Measurements from ENCODE around the gene GIMAP1. TPM values are rescaled to one million over a fixed set of nuclear protein-coding genes. Genes with fewer than 3 reads are reported as not detected.

The GIMAP1 gene
- total RNA-seq, 1 experiment from 2014 or later = 0.10 TPM

DNA sequence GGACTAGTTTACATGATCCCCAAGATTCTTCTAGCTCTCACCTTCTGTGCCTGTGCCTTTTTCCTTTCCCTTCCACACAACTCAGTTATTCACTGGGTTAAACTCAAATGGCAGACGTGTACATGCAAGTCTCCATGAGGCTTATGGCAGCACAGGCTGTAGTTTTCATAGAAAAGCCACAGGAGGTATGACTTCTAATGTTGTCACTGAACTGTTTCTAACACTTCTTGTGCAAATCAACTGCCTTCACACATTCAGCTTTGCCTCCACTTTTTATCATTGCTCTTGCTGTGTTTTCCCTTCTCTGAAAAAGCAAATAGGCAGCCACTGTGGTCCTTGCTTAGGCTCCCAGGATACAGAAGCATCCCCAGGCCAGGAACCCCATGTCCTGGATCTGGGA lies 15.5 kb downstream of the GIMAP1 start:
- ChIA-PET CTCF (no interaction called here), RAD21 (ENCODE audit: low non-redundant PET in 1 of 2, low total read pairs in 2 of 2, uncharacterized antibody in 2 of 2, unreplicated experiment in 2 of 2) (no interaction called here), POLR2A (no interaction called here)
- H3K4me2 ChIP-seq (ENCODE audit: low read length) = no peak overlapping the region
- H4K20me1 ChIP-seq (ENCODE audit: insufficient read depth) = no peaks in the 10 kb centered on the region
- H3K9me2 ChIP-seq (ENCODE audit: insufficient read depth) = no peaks in the 10 kb centered on the region
- no peaks in the 10 kb centered on the region for H3K36me3 ChIP-seq (ENCODE audit: control insufficient read depth in 1 of 2, insufficient read depth in 2 of 2, low read length in 2 of 2)
- intact Hi-C loops (cut with micrococcal nuclease) = no loop called here
- no TSS peak for BruUV-seq (replicated peaks)
- no peak overlapping the region for H2AFZ ChIP-seq (ENCODE audit: low read depth, low read length, poor library complexity, severe bottlenecking)
- H3K9me3 ChIP-seq (ENCODE audit: control insufficient read depth in 1 of 2, insufficient read depth in 1 of 2, low read depth in 1 of 2, low read length in 2 of 2) = no peaks in the 10 kb centered on the region; a peak in 1 of 4 replicates
- H3K4me3 ChIP-seq (replicated peaks in 1 of 2; ENCODE audit: low read depth in 1 of 2, low read length in 2 of 2) = no peak overlapping the region
- no peak for DNase-seq (ENCODE audit: low read depth, low spot score)
- no peak overlapping the region for H3K27ac ChIP-seq (ENCODE audit: low read depth, low read length)
- H3K4me1 ChIP-seq (ENCODE audit: control insufficient read depth in 1 of 2, insufficient read depth in 2 of 2, low read length in 2 of 2) = no peaks in the 10 kb centered on the region
- no peak for ATAC-seq
- H3K79me2 ChIP-seq (ENCODE audit: insufficient read depth, low read length) = no peaks in the 10 kb centered on the region
- no peak overlapping the region for H3K9ac ChIP-seq (ENCODE audit: low read length)
- TF ChIP-seq FOSL1 (IDR thresholded peaks at IDR 0.05; ENCODE audit: low read depth) (no peak), ZNF274 (IDR thresholded peaks at IDR 0.05; ENCODE audit: low read depth, low read length) (no peak), SIN3A (IDR thresholded peaks at IDR 0.05; ENCODE audit: low read depth) (no peak)
- peaks cover 29% of the 10 kb centered on the region; the same call in 1 of the 2 replicates for H3K27me3 ChIP-seq (ENCODE audit: insufficient read depth, low read length)

DNA sequence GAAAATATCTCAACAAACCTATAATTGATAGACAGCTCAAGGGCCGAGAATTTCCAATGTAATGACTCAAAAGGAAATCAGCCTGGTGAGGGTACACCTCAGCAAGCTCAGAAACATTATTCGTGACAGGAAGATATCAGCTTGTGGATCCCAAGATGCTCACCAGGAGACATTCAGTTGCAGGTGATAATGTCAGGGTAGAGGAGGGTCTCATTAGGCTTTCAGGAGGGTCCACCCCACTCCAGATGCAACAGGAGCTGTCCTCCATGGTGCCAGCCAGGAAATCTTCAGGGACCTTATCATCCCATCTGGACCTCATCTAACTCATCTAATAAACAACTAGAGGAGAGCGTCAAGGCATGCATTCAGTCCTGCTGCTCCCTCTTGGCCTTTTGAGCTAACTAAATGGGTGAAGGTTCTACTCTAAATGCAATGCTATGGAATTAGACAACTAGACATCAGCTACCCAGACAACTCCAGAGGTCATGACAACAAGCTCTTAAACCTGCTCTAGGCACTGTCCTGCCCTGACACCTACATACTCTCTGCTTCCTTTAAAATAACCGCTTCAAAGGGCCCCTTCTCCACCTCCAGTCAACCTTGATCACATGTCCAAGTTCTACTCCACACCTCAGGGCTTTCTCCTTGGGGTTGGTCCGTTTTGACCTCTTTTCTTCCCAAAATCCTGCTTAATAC lies 16.5 kb downstream of the GIMAP1 start:
- H3K79me2 ChIP-seq (ENCODE audit: insufficient read depth, low read length) = no peaks in the 10 kb centered on the region
- no peak overlapping the region for H3K4me3 ChIP-seq (replicated peaks in 1 of 2; ENCODE audit: low read depth in 1 of 2, low read length in 2 of 2)
- no peak overlapping the region for H3K27ac ChIP-seq (ENCODE audit: low read depth, low read length)
- H3K4me1 ChIP-seq (ENCODE audit: control insufficient read depth in 1 of 2, insufficient read depth in 2 of 2, low read length in 2 of 2) = no peaks in the 10 kb centered on the region
- H3K9ac ChIP-seq (ENCODE audit: low read length) = no peak overlapping the region
- H3K27me3 ChIP-seq (ENCODE audit: insufficient read depth, low read length) = peaks cover 33% of the 10 kb centered on the region; the same call in 1 of the 2 replicates
- ChIA-PET RAD21 (ENCODE audit: low non-redundant PET in 1 of 2, low total read pairs in 2 of 2, uncharacterized antibody in 2 of 2, unreplicated experiment in 2 of 2) (no interaction called here), POLR2A (no interaction called here), CTCF (no interaction called here)
- no peaks in the 10 kb centered on the region for H3K9me2 ChIP-seq (ENCODE audit: insufficient read depth)
- H3K36me3 ChIP-seq (ENCODE audit: control insufficient read depth in 1 of 2, insufficient read depth in 2 of 2, low read length in 2 of 2) = no peaks in the 10 kb centered on the region
- no TSS peak for BruUV-seq (replicated peaks)
- intact Hi-C loops (cut with micrococcal nuclease) = no loop called here
- DNase-seq (ENCODE audit: low read depth, low spot score) (no peak), ATAC-seq (no peak)
- no peaks in the 10 kb centered on the region; a peak in 1 of 4 replicates for H3K9me3 ChIP-seq (ENCODE audit: control insufficient read depth in 1 of 2, insufficient read depth in 1 of 2, low read depth in 1 of 2, low read length in 2 of 2)
- no peak overlapping the region for H2AFZ ChIP-seq (ENCODE audit: low read depth, low read length, poor library complexity, severe bottlenecking)
- H4K20me1 ChIP-seq (ENCODE audit: insufficient read depth) = no peaks in the 10 kb centered on the region
- no peak overlapping the region for H3K4me2 ChIP-seq (ENCODE audit: low read length)
- TF ChIP-seq TCF7L2 (IDR thresholded peaks at IDR 0.05; ENCODE audit: borderline replicate concordance, extremely low read depth, insufficient read depth, insufficient read length) = no peak
- no peak for TF ChIP-seq ELF1 (IDR thresholded peaks at IDR 0.05; ENCODE audit: borderline replicate concordance, low read depth)
- no peak for TF ChIP-seq SRF (IDR thresholded peaks at IDR 0.05; ENCODE audit: low read depth)
- TF ChIP-seq EZH2 (IDR thresholded peaks at IDR 0.05) = no peak
- TF ChIP-seq EZH2phosphoT487 (IDR thresholded peaks at IDR 0.05; ENCODE audit: borderline replicate concordance) = no peak
- TF ChIP-seq JUND (IDR thresholded peaks at IDR 0.05) = no peak
- TF ChIP-seq, protein P1, sequence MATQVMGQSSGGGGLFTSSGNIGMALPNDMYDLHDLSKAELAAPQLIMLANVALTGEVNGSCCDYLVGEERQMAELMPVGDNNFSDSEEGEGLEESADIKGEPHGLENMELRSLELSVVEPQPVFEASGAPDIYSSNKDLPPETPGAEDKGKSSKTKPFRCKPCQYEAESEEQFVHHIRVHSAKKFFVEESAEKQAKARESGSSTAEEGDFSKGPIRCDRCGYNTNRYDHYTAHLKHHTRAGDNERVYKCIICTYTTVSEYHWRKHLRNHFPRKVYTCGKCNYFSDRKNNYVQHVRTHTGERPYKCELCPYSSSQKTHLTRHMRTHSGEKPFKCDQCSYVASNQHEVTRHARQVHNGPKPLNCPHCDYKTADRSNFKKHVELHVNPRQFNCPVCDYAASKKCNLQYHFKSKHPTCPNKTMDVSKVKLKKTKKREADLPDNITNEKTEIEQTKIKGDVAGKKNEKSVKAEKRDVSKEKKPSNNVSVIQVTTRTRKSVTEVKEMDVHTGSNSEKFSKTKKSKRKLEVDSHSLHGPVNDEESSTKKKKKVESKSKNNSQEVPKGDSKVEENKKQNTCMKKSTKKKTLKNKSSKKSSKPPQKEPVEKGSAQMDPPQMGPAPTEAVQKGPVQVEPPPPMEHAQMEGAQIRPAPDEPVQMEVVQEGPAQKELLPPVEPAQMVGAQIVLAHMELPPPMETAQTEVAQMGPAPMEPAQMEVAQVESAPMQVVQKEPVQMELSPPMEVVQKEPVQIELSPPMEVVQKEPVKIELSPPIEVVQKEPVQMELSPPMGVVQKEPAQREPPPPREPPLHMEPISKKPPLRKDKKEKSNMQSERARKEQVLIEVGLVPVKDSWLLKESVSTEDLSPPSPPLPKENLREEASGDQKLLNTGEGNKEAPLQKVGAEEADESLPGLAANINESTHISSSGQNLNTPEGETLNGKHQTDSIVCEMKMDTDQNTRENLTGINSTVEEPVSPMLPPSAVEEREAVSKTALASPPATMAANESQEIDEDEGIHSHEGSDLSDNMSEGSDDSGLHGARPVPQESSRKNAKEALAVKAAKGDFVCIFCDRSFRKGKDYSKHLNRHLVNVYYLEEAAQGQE (IDR thresholded peaks at IDR 0.05; ENCODE audit: low read depth) = no peak
- TF ChIP-seq ZNF274 (IDR thresholded peaks at IDR 0.05; ENCODE audit: low read depth, low read length) = no peak
- TF ChIP-seq CEBPB (IDR thresholded peaks at IDR 0.05; ENCODE audit: low read depth) = no peak

Measured in HCT116 (cell line).